AG09309 (cell line): ENCODE data around the gene PHF12.
A peak's percentile ranks its signal among the peaks of the same experiment; 100 is the strongest.

Experiments
- DNase-seq: peaks from one replicate; pipeline ENCODE4 v3.0.0-alpha.2; 2010; ENCODE audit warnings: low read depth
- H3K4me3 ChIP-seq: 2 replicates; pipeline ENCODE4 v1.5.1; 2011; ENCODE audit warnings: mild to moderate bottlenecking, low read depth, low read length, moderate library complexity; ENCODE audit not compliant: control insufficient read depth
- CTCF ChIP-seq: IDR thresholded peaks from 2 replicates; pipeline ENCODE4 v1.5.1; 2011; ENCODE audit warnings: mild to moderate bottlenecking, low read depth, low read length, inconsistent platforms; ENCODE audit not compliant: insufficient read depth, control insufficient read depth; ENCODE audit errors: missing control alignments

The PHF12 gene

DNA sequence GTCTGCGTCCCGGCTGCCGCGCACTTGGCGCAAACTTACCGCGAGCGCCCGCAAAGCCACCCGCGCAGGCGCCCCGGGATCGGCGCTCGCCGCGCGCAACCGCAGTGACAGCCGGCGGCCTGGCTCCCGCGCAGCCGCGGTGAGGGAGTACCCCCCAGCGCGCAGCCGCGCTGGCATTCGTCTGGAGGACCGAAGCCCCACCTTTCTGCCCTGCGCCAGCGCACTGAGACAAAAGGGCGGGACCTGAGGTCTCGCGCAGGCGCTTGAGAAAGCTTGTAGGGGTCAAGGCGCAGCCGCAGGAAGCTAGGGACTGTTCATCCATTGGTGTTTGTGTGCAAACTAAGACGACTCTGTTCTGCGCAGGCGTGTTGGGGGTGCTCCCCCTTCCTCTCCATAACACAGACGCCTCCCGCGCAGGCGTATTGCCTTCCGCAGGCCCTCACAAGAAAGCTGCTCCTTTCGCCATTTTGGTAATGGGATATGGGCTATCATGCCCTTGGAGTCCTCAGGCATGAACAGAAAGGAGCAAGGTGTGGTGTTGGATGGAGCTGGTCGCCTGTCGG lies at the start of gene PHF12:
Gene PHF12 (minus strand): TSS at position 91 of the 563 bp plus-strand sequence. CDS start 558 bp downstream, outside the sequence.
- H3K4me3 ChIP-seq = peak within 1 kb of the TSS; percentile 93
- peak; percentile 100 for DNase-seq
- no peak for TF ChIP-seq CTCF

GRCh38 chr17:29000973-29001372 lies 49.7 kb upstream of the PHF12 start:
- no peak for TF ChIP-seq CTCF
- DNase-seq = no peak
- H3K4me3 ChIP-seq = no peak overlapping the region

- no peak for TF ChIP-seq CTCF
- DNase-seq = no peak
- no peak overlapping the region for H3K4me3 ChIP-seq
Measured at GRCh38 chr17:28999206-28999605, 47.9 kb upstream of the PHF12 start.

DNA sequence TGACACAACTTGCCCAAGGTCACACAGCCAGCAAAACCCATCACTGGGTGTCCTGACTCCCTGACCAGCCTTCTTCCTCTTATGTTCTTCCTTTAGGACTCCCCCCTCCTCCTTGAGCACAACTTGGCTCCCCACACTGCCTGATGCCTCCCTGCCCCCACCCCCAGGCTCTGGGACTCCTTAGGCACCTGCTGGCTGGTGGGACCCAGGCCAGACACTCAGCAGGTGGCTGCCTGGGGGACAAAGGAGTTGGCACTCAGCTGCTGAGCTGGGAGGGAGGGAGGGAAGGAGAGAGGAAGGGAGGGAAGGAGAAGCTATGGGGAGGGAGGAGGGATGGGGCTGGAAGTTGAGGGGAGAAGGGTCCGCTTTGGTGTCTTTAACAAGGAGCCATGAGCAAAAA lies 46.5 kb upstream of the PHF12 start:
- no peak for TF ChIP-seq CTCF
- H3K4me3 ChIP-seq = no peak overlapping the region
- DNase-seq = no peak

DNA sequence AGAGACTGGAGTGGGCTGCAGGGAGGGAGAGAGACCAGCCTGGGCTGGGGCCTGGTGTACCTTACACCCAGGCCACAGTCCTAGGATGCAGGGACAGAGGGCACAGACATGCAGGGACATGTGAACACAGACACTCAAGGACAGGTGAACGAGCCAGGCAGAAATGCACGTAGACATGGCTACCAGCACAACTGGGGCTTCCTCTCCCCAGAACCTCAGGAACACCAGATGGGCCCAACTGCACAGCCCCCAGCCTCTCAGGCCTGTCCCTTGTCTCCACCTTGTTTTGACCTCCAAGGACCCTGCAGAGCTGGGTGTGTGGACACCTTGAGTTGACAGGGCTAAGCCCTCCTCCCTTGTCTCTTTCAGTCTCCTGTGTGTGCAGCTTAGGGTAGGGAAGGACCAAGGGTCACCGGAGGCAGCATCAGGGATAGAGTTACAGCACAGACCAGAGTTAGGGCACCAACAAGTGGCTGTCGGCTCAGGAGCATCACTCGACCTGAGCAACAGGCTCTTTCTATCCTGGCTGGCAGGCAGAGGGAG lies 45.3 kb upstream of the PHF12 start:
- no peak for DNase-seq
- H3K4me3 ChIP-seq = no peak overlapping the region
- no peak for TF ChIP-seq CTCF

DNA sequence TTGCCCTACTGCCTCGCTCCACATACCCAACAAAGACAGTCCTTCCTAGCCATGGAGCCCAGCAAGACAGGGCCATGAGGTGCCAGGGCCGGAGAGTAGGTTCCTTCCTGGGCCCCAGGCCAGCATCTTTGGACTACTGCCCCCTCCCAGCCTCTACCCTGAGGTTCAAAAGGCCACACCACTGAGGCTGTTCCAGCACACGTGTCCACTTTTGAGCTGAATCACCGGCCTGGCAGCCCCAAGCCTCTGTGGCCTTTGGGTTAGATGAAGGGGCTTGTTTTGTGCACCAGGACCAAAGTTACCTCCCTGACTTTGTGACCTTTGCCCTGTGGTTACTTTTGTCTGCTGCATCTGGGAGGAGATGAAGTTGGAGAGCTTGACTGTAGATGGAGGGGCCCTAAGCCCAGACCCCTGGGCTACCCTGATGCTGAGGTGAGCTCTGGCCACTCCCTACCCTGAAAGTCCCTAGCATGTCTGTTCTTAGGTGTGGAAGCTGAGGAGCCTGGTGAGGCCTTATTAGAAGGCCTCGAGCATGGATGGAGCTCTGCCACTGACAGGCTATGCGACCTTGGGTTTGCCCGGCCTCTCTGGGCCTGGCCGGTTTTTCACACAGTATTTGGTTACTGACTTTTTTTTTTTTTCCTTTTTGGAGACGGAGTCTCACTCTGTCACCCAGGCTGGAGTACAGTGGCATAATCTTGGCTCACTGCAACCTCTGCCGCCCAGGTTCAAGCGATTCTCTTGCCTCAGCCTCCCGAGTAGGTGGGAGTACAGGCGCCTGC lies 42.5 kb upstream of the PHF12 start:
- H3K4me3 ChIP-seq = no peak overlapping the region
- no peak for DNase-seq
- TF ChIP-seq CTCF = no peak
